ENCODE data around the gene KLHL25. TPM values are rescaled to one million over a fixed set of nuclear protein-coding genes. Genes with fewer than 3 reads are reported as not detected.

The KLHL25 gene
- total and polyA plus RNA-seq, 2 of the 8 experiments (the other 6 are each of a cell fraction or from before 2014, with no cell fraction given) = 16.5 to 22.0 TPM

GRCh38 chr15:85819938-85820337 lies 25.2 kb upstream of the KLHL25 start:
- POLR2A ChIA-PET (ENCODE audit: partially characterized antibody) = no interaction called here
- Histone ChIP-seq H3K9me3 (ENCODE audit: insufficient read depth in 2 of 2, low read depth in 1 of 2, low read length in 1 of 2) (no peaks in the 10 kb centered on the region), H3K4ac (replicated peaks; ENCODE audit: insufficient read length, low read depth, low read length) (no peak overlapping the region), H3K14ac (ENCODE audit: insufficient read length) (no peak overlapping the region), H3K23me2 (ENCODE audit: low read depth, low read length) (no peaks in the 10 kb centered on the region), H2BK12ac (ENCODE audit: low read depth, low read length) (no peak overlapping the region), H2BK20ac (ENCODE audit: low read length) (no peak overlapping the region), H4K91ac (replicated peaks; ENCODE audit: insufficient read length, low read length) (no peak overlapping the region), H3K79me1 (ENCODE audit: low read depth, low read length) (no peaks in the 10 kb centered on the region), H2BK120ac (replicated peaks; ENCODE audit: low read depth, low read length) (no peak overlapping the region), H4K5ac (ENCODE audit: insufficient read length, low read depth, low read length) (no peak overlapping the region), H3K27me3 (replicated peaks in 1 of 4; ENCODE audit: control insufficient read depth in 3 of 4, extremely low read depth in 1 of 4, insufficient read depth in 3 of 4, low read length in 3 of 4) (no peaks in the 10 kb centered on the region), H3K36me3 (ENCODE audit: control insufficient read depth in 2 of 4, insufficient read depth in 4 of 4, low read length in 3 of 4) (no peaks in the 10 kb centered on the region; a peak in 1 of 8 replicates), H2AK5ac (ENCODE audit: low read depth, low read length) (no peak overlapping the region), H3K79me2 (ENCODE audit: control insufficient read depth in 1 of 2, insufficient read depth in 2 of 2, low read length in 2 of 2) (no peaks in the 10 kb centered on the region), H3K27ac (ENCODE audit: low read depth, low read length) (no peak overlapping the region), H3K18ac (ENCODE audit: extremely low read depth, low read length) (no peak overlapping the region), H2BK5ac (ENCODE audit: low read depth, low read length) (no peak overlapping the region), H4K20me1 (replicated peaks in 1 of 2; ENCODE audit: control insufficient read depth in 1 of 2, insufficient read depth in 2 of 2, low read length in 2 of 2) (no peaks in the 10 kb centered on the region), H3K4me2 (ENCODE audit: insufficient read depth in 1 of 2, low read depth in 2 of 2, low read length in 2 of 2) (no peak overlapping the region), H4K8ac (ENCODE audit: extremely low read depth, insufficient read depth, low read length) (no peak overlapping the region), H3K4me1 (replicated peaks in 1 of 4; ENCODE audit: control insufficient read depth in 3 of 4, insufficient read depth in 4 of 4, low read length in 3 of 4) (no peaks in the 10 kb centered on the region), H3K56ac (replicated peaks; ENCODE audit: insufficient read length, low read depth, low read length) (no peak overlapping the region), H2BK15ac (ENCODE audit: low read length) (no peak overlapping the region), H3K4me3 (ENCODE audit: extremely low read depth in 1 of 4, insufficient read depth in 2 of 4, low read depth in 3 of 4, low read length in 4 of 4) (no peak overlapping the region), H3K9ac (replicated peaks in 1 of 4; ENCODE audit: extremely low read depth in 1 of 4, low read depth in 3 of 4, low read length in 3 of 4) (no peak overlapping the region), H3K23ac (ENCODE audit: insufficient read length) (no peak overlapping the region), H2AFZ (ENCODE audit: low read length) (no peak overlapping the region)
- FAIRE-seq (no peak), DNase-seq (ENCODE audit: low read depth in 1 of 2, low spot score in 2 of 2) (no peak)
- CTCF ChIA-PET (ENCODE audit: partially characterized antibody) = interaction anchor here (0.6 to 1.8 kb wide), 5 partner anchors 13 to 297 kb away, joined by 3 to 4 read pairs (median 3); no protein-coding TSS in a partner anchor
- 80% methylated on average over 5 of the region's 5 CpGs; no CpG with 5 or more reads in 1 of the 2 experiments for WGBS, 2 experiments (ENCODE audit: extremely low coverage in 1 of 2, insufficient coverage in 1 of 2, insufficient read length in 1 of 2, insufficient replicate concordance in 2 of 2, low coverage in 1 of 2, low lambda C conversion rate in 2 of 2, missing lambda C conversion rate in 1 of 2)
- TF ChIP-seq CREB1 (IDR thresholded peaks at IDR 0.05) (no peak), BACH1 (IDR thresholded peaks at IDR 0.05; ENCODE audit: low read length) (no peak), KDM5A (IDR thresholded peaks at IDR 0.05; ENCODE audit: low read length) (no peak), RAD21 (IDR thresholded peaks at IDR 0.05 in 1 of 2, conservative IDR thresholded peaks at IDR 0.05 in 1 of 2; ENCODE audit: low read depth in 2 of 2, low read length in 2 of 2) (no peak), RFX5 (IDR thresholded peaks at IDR 0.05; ENCODE audit: borderline replicate concordance, low read depth, low read length) (no peak), HDAC6 (IDR thresholded peaks at IDR 0.05; ENCODE audit: low read depth, low read length) (no peak), RBBP5 (IDR thresholded peaks at IDR 0.05; ENCODE audit: borderline replicate concordance, low read depth, low read length) (no peak), TAF7 (optimal IDR thresholded peaks at IDR 0.05; ENCODE audit: borderline replicate concordance, low read depth, low read length) (no peak), NANOG (IDR thresholded peaks at IDR 0.05; ENCODE audit: insufficient read depth, low read depth, low read length, poor library complexity, severe bottlenecking) (no peak), PHF8 (conservative IDR thresholded peaks at IDR 0.05; ENCODE audit: low read depth, low read length) (no peak), CBX5 (IDR thresholded peaks at IDR 0.05; ENCODE audit: low read depth, low read length) (no peak)
- TF ChIP-seq, protein P1, sequence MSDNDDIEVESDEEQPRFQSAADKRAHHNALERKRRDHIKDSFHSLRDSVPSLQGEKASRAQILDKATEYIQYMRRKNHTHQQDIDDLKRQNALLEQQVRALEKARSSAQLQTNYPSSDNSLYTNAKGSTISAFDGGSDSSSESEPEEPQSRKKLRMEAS (IDR thresholded peaks at IDR 0.05) = no peak
- TF ChIP-seq, protein P2, sequence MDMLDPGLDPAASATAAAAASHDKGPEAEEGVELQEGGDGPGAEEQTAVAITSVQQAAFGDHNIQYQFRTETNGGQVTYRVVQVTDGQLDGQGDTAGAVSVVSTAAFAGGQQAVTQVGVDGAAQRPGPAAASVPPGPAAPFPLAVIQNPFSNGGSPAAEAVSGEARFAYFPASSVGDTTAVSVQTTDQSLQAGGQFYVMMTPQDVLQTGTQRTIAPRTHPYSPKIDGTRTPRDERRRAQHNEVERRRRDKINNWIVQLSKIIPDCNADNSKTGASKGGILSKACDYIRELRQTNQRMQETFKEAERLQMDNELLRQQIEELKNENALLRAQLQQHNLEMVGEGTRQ (IDR thresholded peaks at IDR 0.05; ENCODE audit: low read length) = no peak
